PC-9 (cell line): ENCODE results near the gene MYH2.

Experiments
- CTCF ChIP-seq: fragments of 200-600 bp; sonication (generic); conservative IDR thresholded peaks from 2 replicates; pipeline ENCODE4 v1.6.1; 2017; ENCODE audit warnings: mixed run types, antibody characterized with exemption, mild to moderate bottlenecking, moderate library complexity
- EZH2 ChIP-seq: fragments of 200-600 bp; sonication (generic); IDR thresholded peaks from 2 replicates; pipeline ENCODE4 v1.8.0; 2017; ENCODE audit warnings: antibody characterized with exemption, low read depth

- no peak for TF ChIP-seq EZH2
- TF ChIP-seq CTCF: no peak
These were observed at the start of gene MYH2 for GRCh38 chr17:10549096-10549842.
